Epithelial cell of esophagus (primary cell): ENCODE results near the gene MEX3D.
A peak's percentile ranks its signal among the peaks of the same experiment; 100 is the strongest.

Experiments
- DNase-seq: peaks from one replicate; pipeline ENCODE4 v3.0.0; 2010; ENCODE audit warnings: low read depth
- H3K4me3 ChIP-seq: 2 replicates; pipeline ENCODE4 v1.5.1; 2011; ENCODE audit warnings: mild to moderate bottlenecking, low read length, control low read depth
- CTCF ChIP-seq: IDR thresholded peaks from 2 replicates; pipeline ENCODE4 v1.5.1; 2011; ENCODE audit warnings: low read depth, mild to moderate bottlenecking, low read length, control low read depth, inconsistent platforms; ENCODE audit not compliant: insufficient read depth; ENCODE audit errors: missing control alignments

MEX3D gene

GRCh38 chr19:1510442-1510806, 57.7 kb downstream of the MEX3D start:
- TF ChIP-seq CTCF = no peak
- no peak overlapping the region for H3K4me3 ChIP-seq
- no peak for DNase-seq

GRCh38 chr19:1509602-1510441, 58.3 kb downstream of the MEX3D start:
- H3K4me3 ChIP-seq = no peak overlapping the region
- no peak for TF ChIP-seq CTCF
- DNase-seq = no peak

- peak overlapping the region; percentile 29 for H3K4me3 ChIP-seq
- DNase-seq = no peak
- TF ChIP-seq CTCF = no peak
Observed at GRCh38 chr19:1508507-1508856, 59.6 kb downstream of the MEX3D start.

- no peak for TF ChIP-seq CTCF
Observed at GRCh38 chr19:1507763-1508506, 60.2 kb downstream of the MEX3D start.

GRCh38 chr19:1507192-1507660, 60.9 kb downstream of the MEX3D start:
- no peak for DNase-seq
- no peak for TF ChIP-seq CTCF
- peak overlapping the region; percentile 50 for H3K4me3 ChIP-seq

More at GRCh38 chr19:1507763-1508506, 60.2 kb downstream of the MEX3D start:
- H3K4me3 ChIP-seq = peak overlapping the region; percentile 50
- peak; percentile 96 for DNase-seq

GRCh38 chr19:1505991-1506881, 61.9 kb downstream of the MEX3D start:
- no peak for TF ChIP-seq CTCF
- H3K4me3 ChIP-seq = no peak overlapping the region
- no peak for DNase-seq
